Stimulated activated CD4-positive, alpha-beta T cell treated with anti-CD3 and anti-CD28 coated beads, Interleukin-12 subunit alpha, Interleukin-12 subunit beta, amount 100 ng/mL, for 48 hours (primary cell): ENCODE measurements around the gene FAAH.
"Not testable (repeated sequence)": the region's sequence is repeated elsewhere in the genome, so short reads cannot be mapped to it uniquely, and the experiment has no call there.

Experiments
- DNase-seq, 3 donors: peaks; one replicate each; pipeline ENCODE4 v3.0.0-alpha.2; 2020; ENCODE audit warnings: low read depth in 2 of 3, low spot score in 1 of 3

The FAAH gene

GRCh38 chr1:46394108-46394871 lies at the start of gene FAAH:
Gene FAAH (plus strand): TSS chr1:46394317. CDS start chr1:46394349, 32 bp downstream.
- DNase-seq: peak in 1 of 3 donors; percentile 24

- DNase-seq: no peak
These were observed 49.6 kb upstream of the FAAH start for GRCh38 chr1:46344481-46344880.

GRCh38 chr1:46345281-46345680 lies 48.8 kb upstream of the FAAH start:
- DNase-seq: no peak

- DNase-seq: no peak
These were observed 41.8 kb upstream of the FAAH start for GRCh38 chr1:46352363-46352762.

- DNase-seq: not testable (repeated sequence)
These were observed 38.2 kb upstream of the FAAH start for GRCh38 chr1:46355920-46356319.

GRCh38 chr1:46362158-46362557 lies 32.0 kb upstream of the FAAH start:
- no peak for DNase-seq

- no peak for DNase-seq
These were observed 31.0 kb upstream of the FAAH start for GRCh38 chr1:46363121-46363520.

GRCh38 chr1:46364612-46365011 lies 29.5 kb upstream of the FAAH start:
- DNase-seq: no peak

- not testable (repeated sequence) for DNase-seq
These were observed 28.3 kb upstream of the FAAH start for GRCh38 chr1:46365796-46366195.

GRCh38 chr1:46367072-46367471 lies 27.0 kb upstream of the FAAH start:
- DNase-seq: no peak

- not testable (repeated sequence) for DNase-seq
These were observed 26.4 kb upstream of the FAAH start for GRCh38 chr1:46367701-46368100.

- DNase-seq: no peak
These were observed 25.3 kb upstream of the FAAH start for GRCh38 chr1:46368791-46369190.

- DNase-seq: no peak
These were observed 24.4 kb upstream of the FAAH start for GRCh38 chr1:46369542-46370213.

GRCh38 chr1:46370214-46370633 lies 23.9 kb upstream of the FAAH start:
- DNase-seq: no peak

- no peak for DNase-seq
These were observed 21.7 kb upstream of the FAAH start for GRCh38 chr1:46372431-46372830.

- no peak for DNase-seq
These were observed 14.1 kb upstream of the FAAH start for GRCh38 chr1:46379996-46380395.

- DNase-seq: no peak
These were observed 13.6 kb upstream of the FAAH start for GRCh38 chr1:46380508-46380907.

- DNase-seq: no peak
These were observed 607 bp upstream of the FAAH start for GRCh38 chr1:46393510-46393909.

GRCh38 chr1:46394872-46395465 lies 852 bp downstream of the FAAH start:
- no peak for DNase-seq

- DNase-seq: no peak
These were observed 2.6 kb downstream of the FAAH start for GRCh38 chr1:46396441-46397398.

GRCh38 chr1:46399307-46399706 lies 5.2 kb downstream of the FAAH start:
- no peak for DNase-seq
